Dendritic cell treated with granulocyte-macrophage colony-stimulating factor and Interleukin-4, amounts not matched to agents 40 ng/mL and 50 ng/mL, for 4 days (primary cell): ENCODE data around the gene BCAS3.

Source experiments
- H3K27ac Mint-ChIP-seq: one replicate; pipeline ENCODE4 v1.8.0; 2022; ENCODE audit warnings: mild to moderate bottlenecking, mixed read lengths
- H3K27me3 Mint-ChIP-seq: one replicate; pipeline ENCODE4 v1.8.0; 2022; ENCODE audit warnings: mild to moderate bottlenecking, mixed read lengths
- H3K36me3 Mint-ChIP-seq: one replicate; pipeline ENCODE4 v1.8.0; 2022; ENCODE audit warnings: low read depth, mixed read lengths
- H3K4me1 Mint-ChIP-seq: one replicate; pipeline ENCODE4 v1.8.0; 2022; ENCODE audit warnings: low read depth, mixed read lengths
- H3K4me3 Mint-ChIP-seq: one replicate; pipeline ENCODE4 v1.8.0; 2022; ENCODE audit warnings: mild to moderate bottlenecking, moderate library complexity, mixed read lengths
- H3K9me3 Mint-ChIP-seq: one replicate; pipeline ENCODE4 v1.8.0; 2022; ENCODE audit warnings: mixed read lengths
- intact Hi-C: fragments of 100-400 bp; cut with micrococcal nuclease; formaldehyde crosslinking; loops from one replicate; pipeline ENCODE4 v1.15.0; 2022

The BCAS3 gene

DNA sequence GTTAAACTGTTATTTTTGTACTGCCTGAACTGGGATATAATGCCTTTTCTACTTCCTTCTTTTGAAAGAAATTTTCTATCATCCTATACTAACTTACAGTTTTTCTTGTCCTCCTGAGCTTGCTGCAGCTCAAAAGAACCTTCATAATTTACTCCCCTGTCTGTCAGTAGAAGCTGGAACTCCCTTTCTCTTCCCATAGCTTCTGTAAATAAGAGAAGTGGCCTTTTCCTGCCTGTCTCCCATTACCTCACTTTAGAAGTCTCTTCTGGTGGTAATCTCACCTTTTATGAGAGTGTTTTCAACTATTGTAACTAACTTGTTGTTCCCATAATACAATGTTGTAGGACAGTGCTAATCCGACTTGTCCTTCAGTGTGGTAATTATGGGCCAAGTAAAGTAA lies 475.2 kb downstream of the BCAS3 start:
- Mint-ChIP-seq H3K27ac (no peak overlapping the region), H3K4me1 (peaks cover 28% of the 10 kb centered on the region), H3K4me3 (no peak overlapping the region), H3K27me3 (no peaks in the 10 kb centered on the region), H3K36me3 (no peaks in the 10 kb centered on the region), H3K9me3 (no peaks in the 10 kb centered on the region)
- intact Hi-C loops: no loop called here

DNA sequence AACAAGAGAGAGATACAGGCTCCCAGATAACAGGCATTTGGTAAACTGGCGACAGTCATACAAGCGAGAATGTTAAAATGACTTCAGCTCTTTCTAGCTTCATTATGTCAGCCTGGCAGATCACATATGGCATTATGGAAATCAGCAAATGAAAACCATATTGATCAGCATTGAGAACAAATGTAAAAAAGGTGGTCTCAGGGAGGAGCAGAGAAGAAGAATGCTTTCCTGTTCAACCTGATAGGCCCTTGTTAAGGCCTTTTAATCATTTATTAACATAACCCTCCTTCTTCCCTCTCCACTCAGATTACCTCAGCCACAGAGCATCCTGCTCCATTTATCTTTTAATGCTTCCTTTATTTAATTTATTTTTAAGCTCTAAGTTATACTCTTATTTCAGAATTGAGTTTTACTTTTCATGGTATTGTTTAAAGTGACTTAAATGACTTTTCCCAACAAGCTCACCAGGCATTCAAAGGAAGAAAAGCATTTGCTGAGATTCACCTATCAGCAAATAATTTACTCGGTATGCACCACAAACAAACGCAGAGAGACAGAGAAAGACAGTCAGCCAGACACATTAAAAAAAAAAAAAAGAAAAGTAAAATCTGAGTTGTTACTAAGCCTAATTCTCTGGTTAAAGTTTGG lies 478.1 kb downstream of the BCAS3 start:
- peaks cover 29% of the 10 kb centered on the region for H3K4me1 Mint-ChIP-seq
- H3K27ac Mint-ChIP-seq: no peak overlapping the region
- no peaks in the 10 kb centered on the region for H3K27me3 Mint-ChIP-seq
- no peaks in the 10 kb centered on the region for H3K9me3 Mint-ChIP-seq
- H3K4me3 Mint-ChIP-seq: no peak overlapping the region
- intact Hi-C loops: no loop called here
- no peaks in the 10 kb centered on the region for H3K36me3 Mint-ChIP-seq

DNA sequence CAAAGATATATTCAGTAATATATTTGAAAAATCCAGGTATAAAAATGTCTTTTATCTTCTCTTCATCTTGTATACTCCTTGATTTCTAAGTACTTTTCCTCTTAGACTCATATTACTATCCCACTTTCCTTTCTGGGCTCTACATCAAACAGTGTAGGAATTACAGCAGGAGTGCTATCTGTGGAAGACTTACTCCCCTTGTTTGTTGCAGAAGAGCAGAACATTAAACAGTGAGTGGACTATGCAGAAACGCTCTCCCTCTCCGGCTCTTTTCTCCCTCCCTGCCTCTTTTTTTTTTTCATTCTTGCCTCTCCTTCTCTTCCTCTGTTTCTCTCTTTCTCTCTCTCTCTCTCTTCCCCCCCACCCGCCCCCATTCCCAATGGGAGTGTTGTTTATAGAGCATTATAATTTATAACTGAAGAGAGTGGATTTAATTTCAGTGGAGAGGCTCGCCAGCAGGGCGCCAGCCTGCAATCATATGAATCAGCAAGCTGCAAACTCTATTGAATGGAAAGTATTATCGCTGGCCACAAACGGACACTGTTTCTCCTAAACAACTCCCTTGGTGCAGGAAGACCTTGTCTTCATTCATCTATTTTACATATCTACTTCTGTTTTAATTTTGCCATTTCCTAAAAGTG lies 479.7 kb downstream of the BCAS3 start:
- Mint-ChIP-seq H3K9me3 (no peaks in the 10 kb centered on the region), H3K4me3 (no peak overlapping the region), H3K4me1 (peaks cover 20% of the 10 kb centered on the region), H3K36me3 (no peaks in the 10 kb centered on the region), H3K27ac (no peak overlapping the region), H3K27me3 (no peaks in the 10 kb centered on the region)
- intact Hi-C loops: no loop called here

GRCh38 chr17:61158376-61158775 lies 480.7 kb downstream of the BCAS3 start:
- intact Hi-C loops: no loop called here
- no peaks in the 10 kb centered on the region for H3K9me3 Mint-ChIP-seq
- no peaks in the 10 kb centered on the region for H3K27me3 Mint-ChIP-seq
- peaks cover 20% of the 10 kb centered on the region for H3K4me1 Mint-ChIP-seq
- no peak overlapping the region for H3K4me3 Mint-ChIP-seq
- H3K36me3 Mint-ChIP-seq: no peaks in the 10 kb centered on the region
- no peak overlapping the region for H3K27ac Mint-ChIP-seq

DNA sequence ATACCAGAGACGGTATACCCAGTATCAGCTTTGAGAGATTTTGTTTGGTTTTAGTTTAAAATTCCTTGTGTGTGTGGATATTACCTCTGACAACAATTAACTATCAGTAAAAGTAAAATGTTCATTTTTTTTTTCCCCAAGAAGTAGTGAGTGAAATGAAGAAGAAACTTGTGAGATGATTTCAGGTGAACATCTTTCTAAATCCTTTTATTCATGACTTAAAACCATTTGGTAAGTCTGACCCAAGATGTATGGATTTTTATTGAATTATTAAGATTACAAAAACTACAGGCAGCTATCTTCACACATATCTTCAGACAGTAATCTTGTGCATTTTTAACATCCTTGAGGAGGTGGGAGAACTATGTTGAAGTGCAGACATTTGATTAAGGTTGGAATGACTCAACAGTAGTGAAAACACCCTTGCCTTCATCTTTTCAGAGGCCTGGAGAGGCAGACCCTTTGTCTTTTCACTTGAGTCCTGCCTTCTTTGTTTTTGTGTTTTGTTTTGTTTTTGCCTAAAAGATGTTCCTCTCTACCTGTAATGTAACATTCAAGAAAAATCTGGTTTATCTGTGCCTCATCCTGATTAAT lies 481.7 kb downstream of the BCAS3 start:
- intact Hi-C loops: no loop called here
- no peak overlapping the region for H3K27ac Mint-ChIP-seq
- H3K27me3 Mint-ChIP-seq: no peaks in the 10 kb centered on the region
- no peak overlapping the region for H3K4me3 Mint-ChIP-seq
- H3K4me1 Mint-ChIP-seq: peaks cover 14% of the 10 kb centered on the region
- H3K36me3 Mint-ChIP-seq: no peaks in the 10 kb centered on the region
- no peaks in the 10 kb centered on the region for H3K9me3 Mint-ChIP-seq

GRCh38 chr17:61160204-61160603 lies 482.6 kb downstream of the BCAS3 start:
- Mint-ChIP-seq H3K36me3 (no peaks in the 10 kb centered on the region), H3K27me3 (no peaks in the 10 kb centered on the region), H3K4me1 (peaks cover 14% of the 10 kb centered on the region), H3K4me3 (no peak overlapping the region), H3K9me3 (no peaks in the 10 kb centered on the region), H3K27ac (no peak overlapping the region)
- intact Hi-C loops: no loop called here

DNA sequence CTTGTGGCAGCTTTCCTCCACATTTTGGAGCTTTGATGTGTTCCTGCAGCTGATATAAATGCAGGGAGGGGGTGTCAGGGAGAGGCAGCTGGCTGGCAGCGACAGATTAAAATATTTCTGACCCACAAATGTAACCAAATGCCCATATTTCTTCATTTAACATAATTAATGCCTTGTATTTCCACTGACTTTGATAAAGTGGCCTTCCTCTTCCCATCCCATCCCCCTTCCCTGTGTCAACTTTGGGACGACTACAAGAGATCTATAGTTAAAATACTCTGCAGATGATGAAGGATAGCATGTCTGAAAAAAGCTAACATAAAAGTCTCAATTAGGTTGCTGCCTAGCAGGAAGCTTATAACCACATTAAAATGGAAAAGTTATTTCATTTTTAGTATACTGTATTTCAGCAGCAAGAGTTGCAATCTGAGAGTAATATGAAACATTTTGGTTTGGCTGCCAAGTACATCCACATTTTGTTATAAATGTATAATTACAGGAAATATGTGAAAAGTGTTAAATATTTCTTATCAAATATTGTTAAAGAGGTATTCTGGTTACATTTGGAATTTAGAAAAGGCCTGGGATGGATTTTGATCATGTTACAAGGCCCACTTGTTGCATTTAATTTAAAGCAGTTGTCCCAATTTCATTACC lies 483.3 kb downstream of the BCAS3 start:
- peaks cover 14% of the 10 kb centered on the region for H3K4me1 Mint-ChIP-seq
- H3K27ac Mint-ChIP-seq: no peak overlapping the region
- intact Hi-C loops: no loop called here

GRCh38 chr17:61161615-61162134 lies 484.0 kb downstream of the BCAS3 start:
- H3K4me1 Mint-ChIP-seq: peaks cover 14% of the 10 kb centered on the region
- H3K4me3 Mint-ChIP-seq: no peak overlapping the region
- H3K9me3 Mint-ChIP-seq: no peaks in the 10 kb centered on the region
- no peaks in the 10 kb centered on the region for H3K36me3 Mint-ChIP-seq
- intact Hi-C loops: no loop called here
- H3K27me3 Mint-ChIP-seq: no peaks in the 10 kb centered on the region
- H3K27ac Mint-ChIP-seq: no peak overlapping the region

More for the DNA sequence above, 483.3 kb downstream of the BCAS3 start:
- no peak overlapping the region for H3K4me3 Mint-ChIP-seq
- H3K36me3 Mint-ChIP-seq: no peaks in the 10 kb centered on the region
- no peaks in the 10 kb centered on the region for H3K9me3 Mint-ChIP-seq
- H3K27me3 Mint-ChIP-seq: no peaks in the 10 kb centered on the region

GRCh38 chr17:61164517-61164916 lies 486.9 kb downstream of the BCAS3 start:
- intact Hi-C loops: no loop called here
- H3K4me1 Mint-ChIP-seq: peaks cover 3% of the 10 kb centered on the region
- no peaks in the 10 kb centered on the region for H3K36me3 Mint-ChIP-seq
- no peak overlapping the region for H3K4me3 Mint-ChIP-seq
- H3K27ac Mint-ChIP-seq: no peak overlapping the region
- no peaks in the 10 kb centered on the region for H3K9me3 Mint-ChIP-seq
- no peaks in the 10 kb centered on the region for H3K27me3 Mint-ChIP-seq

DNA sequence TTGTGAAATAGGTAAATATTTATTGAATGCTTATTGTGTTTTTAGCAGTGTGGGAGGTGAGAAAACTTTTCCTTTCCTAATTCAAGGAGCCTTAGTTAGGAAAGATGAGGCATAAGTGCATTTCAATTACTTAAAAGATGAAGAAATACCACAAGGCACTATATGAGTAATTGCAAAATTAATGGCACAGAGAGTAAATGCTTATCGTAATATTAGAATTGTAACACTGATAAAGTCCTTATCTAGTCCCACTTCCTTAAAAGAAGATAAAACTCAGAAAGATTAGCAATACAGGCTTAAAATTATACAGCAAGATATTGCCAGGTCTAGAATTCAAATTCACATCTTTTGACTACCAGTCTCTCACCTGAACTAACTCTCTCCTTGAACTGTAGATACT lies 489.4 kb downstream of the BCAS3 start:
- Mint-ChIP-seq H3K4me3 (no peak overlapping the region), H3K27ac (no peak overlapping the region), H3K4me1 (no peaks in the 10 kb centered on the region), H3K9me3 (no peaks in the 10 kb centered on the region), H3K27me3 (no peaks in the 10 kb centered on the region), H3K36me3 (peaks cover 7% of the 10 kb centered on the region)
- intact Hi-C loops: no loop called here

DNA sequence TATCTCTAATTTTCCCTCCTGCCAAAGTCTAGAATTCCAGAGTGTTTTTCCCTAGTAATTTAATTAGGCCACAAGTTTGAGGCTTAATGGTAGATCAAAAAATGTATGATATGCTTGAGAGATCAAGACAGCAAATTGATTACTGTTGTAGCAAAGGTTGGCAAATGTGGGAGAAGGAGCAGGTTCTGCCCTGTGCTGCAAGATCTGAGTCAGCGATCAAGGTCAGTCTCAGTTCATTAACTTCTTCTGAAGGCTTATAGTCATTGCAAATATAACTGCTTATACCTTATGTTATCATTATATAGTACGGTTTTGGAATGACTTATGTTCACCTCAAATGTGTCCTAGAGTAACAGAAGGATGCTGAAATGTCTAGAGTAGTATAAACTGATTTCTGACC lies 490.9 kb downstream of the BCAS3 start:
- no peak overlapping the region for H3K4me3 Mint-ChIP-seq
- H3K9me3 Mint-ChIP-seq: no peaks in the 10 kb centered on the region
- H3K4me1 Mint-ChIP-seq: no peaks in the 10 kb centered on the region
- peaks cover 7% of the 10 kb centered on the region for H3K36me3 Mint-ChIP-seq
- intact Hi-C loops: no loop called here
- no peak overlapping the region for H3K27ac Mint-ChIP-seq
- H3K27me3 Mint-ChIP-seq: no peaks in the 10 kb centered on the region

DNA sequence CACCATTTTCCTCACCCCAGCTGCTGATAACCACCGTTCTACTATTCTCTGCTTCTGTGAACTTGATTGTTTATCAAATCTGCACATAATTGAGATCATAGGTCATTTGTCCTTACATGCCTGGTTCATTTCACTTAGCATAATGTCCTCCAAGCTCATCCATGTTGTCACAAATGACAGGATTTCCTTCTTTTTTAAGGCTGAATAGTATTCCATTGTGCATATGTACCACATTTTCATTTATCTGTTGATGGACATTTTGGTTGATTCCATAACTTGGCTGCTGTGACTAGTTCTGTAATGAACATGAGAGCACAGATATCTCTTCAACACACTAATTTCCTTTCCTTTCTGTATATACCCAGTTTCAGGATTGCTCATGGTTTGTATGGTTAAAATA lies 496.7 kb downstream of the BCAS3 start:
- Mint-ChIP-seq H3K4me1 (no peaks in the 10 kb centered on the region), H3K27ac (no peak overlapping the region), H3K4me3 (no peak overlapping the region), H3K36me3 (peaks cover 7% of the 10 kb centered on the region), H3K9me3 (peaks cover 8% of the 10 kb centered on the region), H3K27me3 (no peaks in the 10 kb centered on the region)
- intact Hi-C loops: no loop called here

GRCh38 chr17:61175298-61176142 lies 497.9 kb downstream of the BCAS3 start:
- H3K36me3 Mint-ChIP-seq: peaks cover 3% of the 10 kb centered on the region
- intact Hi-C loops: no loop called here
- no peaks in the 10 kb centered on the region for H3K27me3 Mint-ChIP-seq
- H3K27ac Mint-ChIP-seq: no peak overlapping the region
- no peaks in the 10 kb centered on the region for H3K4me1 Mint-ChIP-seq
- peaks cover 8% of the 10 kb centered on the region for H3K9me3 Mint-ChIP-seq
- no peak overlapping the region for H3K4me3 Mint-ChIP-seq
